HepG2 (cell line): Measurements from ENCODE around the gene KPNA3. TPM values are rescaled to one million over a fixed set of nuclear protein-coding genes. Genes with fewer than 3 reads are reported as not detected.

Experiments used
- DMAP1 ChIP-seq: IDR thresholded peaks from 2 replicates; pipeline ENCODE4 v1.6.1; 2016
- DNMT1 ChIP-seq: sonication (generic); formaldehyde crosslinking; IDR thresholded peaks from 2 replicates; pipeline ENCODE4 v1.5.1; 2020; ENCODE audit warnings: mild to moderate bottlenecking, missing genetic modification reagents
- DR1 ChIP-seq: sonication (generic); formaldehyde crosslinking; IDR thresholded peaks from 2 replicates; pipeline ENCODE4 v1.8.0; 2021; ENCODE audit warnings: mild to moderate bottlenecking, missing genetic modification reagents, inconsistent platforms
- E2F5 ChIP-seq: sonication (generic); formaldehyde crosslinking; conservative IDR thresholded peaks from 2 replicates; pipeline ENCODE4 v1.4.0; 2020; ENCODE audit warnings: missing genetic modification reagents
- FLYWCH1 ChIP-seq: sonication (generic); formaldehyde crosslinking; IDR thresholded peaks from 2 replicates; pipeline ENCODE4 v1.8.1; 2023; ENCODE audit warnings: mild to moderate bottlenecking, missing genetic modification reagents
- FUBP1 ChIP-seq: sonication (generic); formaldehyde crosslinking; IDR thresholded peaks from 2 replicates; pipeline ENCODE4 v1.5.1; 2020; ENCODE audit warnings: missing genetic modification reagents, mild to moderate bottlenecking, borderline replicate concordance
- HBP1 ChIP-seq: IDR thresholded peaks from 2 replicates; pipeline ENCODE4 v1.6.1; 2016; ENCODE audit warnings: low read depth, control low read depth
- KAT8 ChIP-seq: IDR thresholded peaks from 2 replicates; pipeline ENCODE4 v1.6.1; 2016; ENCODE audit warnings: missing genetic modification reagents, missing compliant biosample characterization
- KMT2B ChIP-seq: IDR thresholded peaks from 2 replicates; pipeline ENCODE4 v1.6.1; 2016; ENCODE audit warnings: missing genetic modification reagents, missing compliant biosample characterization
- MAX ChIP-seq: IDR thresholded peaks from 2 replicates; pipeline ENCODE4 v1.6.1; 2012; ENCODE audit warnings: inconsistent platforms
- MXD3 ChIP-seq: IDR thresholded peaks from 2 replicates; pipeline ENCODE4 v1.6.1; 2016; ENCODE audit warnings: mild to moderate bottlenecking, missing biosample characterization, missing genetic modification reagents
- NR2F6 ChIP-seq, 2 experiments: IDR thresholded peaks; 2 replicates each; pipeline ENCODE4 v1.6.1; 2016; ENCODE audit warnings: antibody characterized with exemption in 1 of 2, mild to moderate bottlenecking in 1 of 2
- PLSCR1 ChIP-seq: sonication (generic); formaldehyde crosslinking; IDR thresholded peaks from 2 replicates; pipeline ENCODE4 v1.5.0; 2020; ENCODE audit warnings: missing genetic modification reagents, mild to moderate bottlenecking, borderline replicate concordance
- ZNF609 ChIP-seq: sonication (generic); formaldehyde crosslinking; IDR thresholded peaks from 2 replicates; pipeline ENCODE4 v1.4.0; 2020; ENCODE audit warnings: mild to moderate bottlenecking, missing genetic modification reagents, borderline replicate concordance
- ZNF678 ChIP-seq: sonication (generic); formaldehyde crosslinking; IDR thresholded peaks from 2 replicates; pipeline ENCODE4 v1.4.0; 2020; ENCODE audit warnings: mild to moderate bottlenecking, missing genetic modification reagents
- ZNF703 ChIP-seq: sonication (generic); formaldehyde crosslinking; IDR thresholded peaks from 2 replicates; pipeline ENCODE4 v1.5.1; 2020; ENCODE audit warnings: missing genetic modification reagents, mild to moderate bottlenecking, moderate library complexity, borderline replicate concordance
- ZNF879 ChIP-seq: sonication (generic); formaldehyde crosslinking; IDR thresholded peaks from 2 replicates; pipeline ENCODE4 v1.8.1; 2023; ENCODE audit warnings: missing genetic modification reagents
- polyA plus RNA-seq, 8 experiments: library from polyadenylated mRNA; depleted of rRNA in 3 of 8; stranded (reverse) in 7 of 8; unstranded in 1 of 8; fragments of >200 nt; fragmentation: Illumina TruSeq in 4 of 8; extraction: Trizol in 4 of 8; gene quantifications; 2 replicates each; pipeline versions ENCODE4 v1.2.1 to v1.2.3, GENCODE V29; 2011 to 2016; ENCODE audit warnings: low read depth in 4 of 8, missing spikeins in 1 of 8, mixed read lengths in 1 of 8; ENCODE audit not compliant: insufficient read depth in 1 of 8
- total RNA-seq, 5 experiments: library from RNA; depleted of rRNA; stranded (reverse); fragments of >200 nt; fragmentation: Illumina TruSeq; extraction: Trizol; gene quantifications; 2 replicates each; pipeline ENCODE4 v1.2.3, GENCODE V29; 2016; ENCODE audit warnings: low read depth in 1 of 5

The KPNA3 gene
- total and polyA plus RNA-seq, 2 of the 13 experiments (the other 11 are each of a cell fraction or from before 2014, with no cell fraction given), result 13.0 to 28.9 TPM

- TF ChIP-seq FUBP1 (CRISPR knock-in tag) (no peak), MAX (no peak; the same call in 1 of the 2 replicates), NR2F6 (IDR thresholded peaks at IDR 0.05) (peak; percentile 29; the same call in 1 of the 2 replicates), NR2F6 (CRISPR knock-in tag; IDR thresholded peaks at IDR 0.05) (peak; percentile 24; the same call in 1 of the 2 replicates), E2F5 (CRISPR knock-in tag) (no peak), DNMT1 (no peak), ZNF609 (no peak), KAT8 (CRISPR knock-in tag) (peak; percentile 40; the same call in 1 of the 2 replicates), ZNF879 (no peak), ZNF678 (CRISPR knock-in tag) (no peak), DMAP1 (no peak), FLYWCH1 (no peak), MXD3 (CRISPR knock-in tag) (no peak), PLSCR1 (no peak), HBP1 (CRISPR knock-in tag) (no peak), ZNF703 (no peak), KMT2B (no peak), DR1 (CRISPR knock-in tag) (no peak)
Measured at GRCh38 chr13:49820591-49821215, 28.2 kb upstream of the KPNA3 start (continued).
